AG09309 (cell line): Measurements from ENCODE around the gene DLGAP5.

ENCODE experiments used
- DNase-seq: peaks from one replicate; pipeline ENCODE4 v3.0.0-alpha.2; 2010; ENCODE audit warnings: low read depth
- H3K4me3 ChIP-seq: 2 replicates; pipeline ENCODE4 v1.5.1; 2011; ENCODE audit warnings: mild to moderate bottlenecking, low read depth, low read length, moderate library complexity; ENCODE audit not compliant: control insufficient read depth
- TF ChIP-seq, protein P1 (sequence below): IDR thresholded peaks from 2 replicates; pipeline ENCODE4 v1.5.1; 2011; ENCODE audit warnings: mild to moderate bottlenecking, low read depth, low read length, inconsistent platforms; ENCODE audit not compliant: insufficient read depth, control insufficient read depth; ENCODE audit errors: missing control alignments

DLGAP5 gene

DNA sequence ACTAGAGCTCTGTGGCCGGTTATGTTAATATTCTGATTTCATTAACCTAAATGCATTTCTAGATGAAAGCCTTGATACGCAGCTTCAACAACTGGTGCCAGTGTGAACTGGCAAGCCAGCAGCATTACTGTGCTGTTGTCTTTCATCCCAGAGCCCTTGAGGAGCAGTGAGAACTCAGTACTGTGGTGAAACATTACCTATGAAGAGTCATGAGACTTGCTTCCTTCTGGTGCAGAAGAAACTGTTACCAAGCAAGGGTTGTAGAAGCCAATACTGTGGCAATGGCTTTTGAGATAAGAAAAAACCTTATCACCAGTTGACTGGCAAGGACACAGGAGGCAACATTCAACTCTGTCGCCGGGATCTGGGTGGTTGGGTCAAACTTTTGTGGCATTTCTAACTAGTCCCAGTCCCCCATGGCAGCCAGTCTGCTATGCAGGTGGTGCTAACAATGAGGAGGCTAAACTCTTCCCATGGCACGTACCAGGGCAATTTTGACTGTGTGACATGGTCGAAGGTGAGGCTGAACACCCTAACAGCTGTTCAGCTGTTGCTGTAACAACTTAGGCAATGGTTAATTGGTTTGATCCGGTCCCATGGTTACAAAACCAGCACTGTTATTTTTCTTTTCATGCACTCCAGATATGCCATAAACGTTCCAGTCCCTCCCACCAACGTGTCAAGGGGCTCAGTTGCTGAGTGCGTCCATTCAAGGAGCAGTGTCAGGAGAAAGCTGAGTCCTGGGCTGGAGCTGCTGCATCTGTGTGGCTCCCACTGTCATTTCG is 74.9 kb downstream of the DLGAP5 start:
- DNase-seq, result no peak
- TF ChIP-seq, protein P1, sequence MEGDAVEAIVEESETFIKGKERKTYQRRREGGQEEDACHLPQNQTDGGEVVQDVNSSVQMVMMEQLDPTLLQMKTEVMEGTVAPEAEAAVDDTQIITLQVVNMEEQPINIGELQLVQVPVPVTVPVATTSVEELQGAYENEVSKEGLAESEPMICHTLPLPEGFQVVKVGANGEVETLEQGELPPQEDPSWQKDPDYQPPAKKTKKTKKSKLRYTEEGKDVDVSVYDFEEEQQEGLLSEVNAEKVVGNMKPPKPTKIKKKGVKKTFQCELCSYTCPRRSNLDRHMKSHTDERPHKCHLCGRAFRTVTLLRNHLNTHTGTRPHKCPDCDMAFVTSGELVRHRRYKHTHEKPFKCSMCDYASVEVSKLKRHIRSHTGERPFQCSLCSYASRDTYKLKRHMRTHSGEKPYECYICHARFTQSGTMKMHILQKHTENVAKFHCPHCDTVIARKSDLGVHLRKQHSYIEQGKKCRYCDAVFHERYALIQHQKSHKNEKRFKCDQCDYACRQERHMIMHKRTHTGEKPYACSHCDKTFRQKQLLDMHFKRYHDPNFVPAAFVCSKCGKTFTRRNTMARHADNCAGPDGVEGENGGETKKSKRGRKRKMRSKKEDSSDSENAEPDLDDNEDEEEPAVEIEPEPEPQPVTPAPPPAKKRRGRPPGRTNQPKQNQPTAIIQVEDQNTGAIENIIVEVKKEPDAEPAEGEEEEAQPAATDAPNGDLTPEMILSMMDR, result no peak
- H3K4me3 ChIP-seq, result no peak overlapping the region

DNA sequence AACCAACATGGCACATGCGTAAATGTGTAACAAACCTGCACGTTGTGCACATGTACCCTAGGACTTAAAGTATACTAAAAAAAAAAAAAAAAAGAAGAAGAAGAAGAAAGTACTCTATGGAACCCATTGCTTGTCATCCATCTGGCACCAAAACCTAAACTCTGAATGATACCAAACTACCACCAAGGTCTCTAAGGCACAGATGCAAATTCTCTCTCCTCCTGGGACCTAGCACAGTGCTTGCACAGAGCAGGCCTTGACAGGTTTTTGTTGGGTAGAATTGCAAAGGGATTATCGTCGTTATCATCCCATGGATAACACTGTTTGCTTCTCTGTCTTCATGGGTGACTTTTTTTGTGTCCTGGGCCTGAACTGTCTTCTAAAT is 75.5 kb downstream of the DLGAP5 start:
- no peak for DNase-seq
- H3K4me3 ChIP-seq, result no peak overlapping the region
- TF ChIP-seq, protein P1, result no peak

DNA sequence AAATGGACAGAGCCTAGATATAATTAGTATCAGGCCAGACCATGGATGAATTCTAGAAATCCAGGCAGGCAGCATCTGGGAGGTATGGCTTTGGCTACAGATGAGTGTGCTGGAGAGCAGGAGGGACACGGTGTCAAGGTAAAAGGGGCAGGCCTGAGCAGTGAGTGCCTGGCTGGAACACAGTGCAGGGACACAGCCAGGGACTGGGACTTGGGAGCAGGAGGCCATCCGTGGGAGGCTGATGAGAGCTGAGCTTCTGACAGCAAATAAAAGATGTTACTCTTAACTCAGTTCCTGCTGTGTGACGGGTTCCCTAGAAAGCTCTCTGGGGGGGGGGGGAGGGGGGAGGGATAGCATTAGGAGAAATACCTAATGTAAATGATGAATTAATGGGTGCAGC is 75.9 kb downstream of the DLGAP5 start:
- H3K4me3 ChIP-seq, result no peak overlapping the region
- TF ChIP-seq, protein P1, result no peak
- DNase-seq, result no peak

DNA sequence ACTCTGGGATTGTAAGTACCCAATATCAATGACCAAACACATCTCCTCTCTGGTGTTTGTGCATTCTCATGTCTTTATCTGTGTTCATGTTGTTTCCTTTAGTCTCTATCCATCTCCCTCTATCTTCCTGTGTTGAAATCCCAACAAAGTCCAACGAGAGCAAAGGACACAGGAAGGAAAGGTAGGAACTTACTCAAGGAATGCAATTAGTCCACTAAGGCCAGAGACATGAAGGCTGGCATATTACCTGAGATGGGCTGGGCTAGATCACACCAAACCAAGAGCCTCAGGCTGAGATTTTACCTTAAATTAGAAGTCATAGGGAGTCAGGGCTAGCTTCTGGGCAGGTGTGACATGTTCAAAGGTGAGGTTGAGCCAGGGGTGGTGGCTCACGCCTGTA is 76.7 kb downstream of the DLGAP5 start:
- TF ChIP-seq, protein P1, result no peak
- DNase-seq, result no peak
- H3K4me3 ChIP-seq, result no peak overlapping the region

DNA sequence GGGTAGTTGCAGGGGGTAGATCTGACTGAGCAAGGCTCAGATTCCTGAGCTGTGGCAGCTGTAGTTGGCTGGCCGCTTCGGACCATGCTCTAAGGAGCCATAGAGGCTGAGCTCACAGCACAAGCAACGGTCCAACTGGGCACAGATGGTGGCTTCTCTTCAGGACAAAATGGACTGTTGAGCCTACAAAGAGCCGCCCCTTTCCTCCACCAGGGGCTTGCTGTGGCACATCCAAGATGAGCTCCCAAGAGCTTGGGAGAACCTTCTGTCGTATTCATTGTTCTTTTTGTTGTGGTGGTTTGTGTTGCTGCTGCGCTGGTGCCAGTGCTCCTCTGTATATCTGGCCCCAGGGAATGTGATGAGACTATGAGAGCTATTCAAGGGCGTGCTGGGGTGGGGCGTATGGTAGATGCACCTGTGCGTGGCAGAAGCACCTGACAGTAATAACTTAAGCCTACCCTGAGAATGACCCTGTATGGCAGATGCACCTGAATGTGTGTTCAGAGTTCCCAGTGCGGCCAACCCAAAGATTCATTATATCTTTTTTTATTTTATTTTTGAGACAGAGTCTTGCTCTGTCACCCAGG is 80.2 kb downstream of the DLGAP5 start:
- DNase-seq, result no peak
- TF ChIP-seq, protein P1, result no peak

DNA sequence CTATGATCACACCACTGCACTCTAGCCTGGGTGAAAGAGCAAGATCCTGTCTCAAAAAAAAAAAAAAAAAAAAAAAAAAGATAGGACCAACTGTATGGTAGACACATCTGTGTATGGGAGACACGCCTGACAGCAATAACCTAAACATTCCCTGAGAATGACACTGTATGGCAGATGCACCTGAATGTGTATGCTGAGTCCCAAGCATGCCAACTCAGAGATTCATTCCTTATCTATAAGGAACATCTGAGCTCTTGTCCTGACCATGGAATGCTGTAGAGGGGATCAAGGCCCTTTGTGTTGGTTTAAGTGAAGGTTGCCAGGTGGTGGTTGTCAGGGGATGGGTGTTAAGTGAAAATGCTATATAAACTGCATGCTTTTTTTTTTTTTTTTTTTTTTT is 81.5 kb downstream of the DLGAP5 start:
- no peak overlapping the region for H3K4me3 ChIP-seq
- TF ChIP-seq, protein P1, result no peak
- DNase-seq, result no peak

More for the DNA sequence above, 80.2 kb downstream of the DLGAP5 start:
- H3K4me3 ChIP-seq, result no peak overlapping the region
